ENCODE results near the gene TMBIM6.

DNA sequence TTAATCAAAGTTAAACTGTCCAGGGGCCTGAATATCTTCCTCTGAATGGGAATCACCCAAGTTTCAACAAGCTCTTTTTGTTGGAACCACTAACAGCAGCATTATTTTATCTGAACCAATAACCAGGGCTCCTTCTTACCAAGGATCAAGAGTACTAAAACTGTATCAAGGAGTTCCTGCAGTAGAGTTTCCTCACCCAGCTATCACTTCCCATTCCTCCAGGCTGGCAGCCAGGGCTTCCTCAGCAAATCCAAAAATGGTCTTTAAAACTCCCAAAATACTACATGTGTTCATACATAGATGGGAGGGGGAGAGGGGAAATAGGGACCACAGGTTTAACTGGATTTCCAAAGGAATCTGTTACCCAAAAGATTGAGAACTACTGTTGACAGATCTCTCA, 44.6 kb upstream of the TMBIM6 start:
- TF ChIP-seq, protein P1, sequence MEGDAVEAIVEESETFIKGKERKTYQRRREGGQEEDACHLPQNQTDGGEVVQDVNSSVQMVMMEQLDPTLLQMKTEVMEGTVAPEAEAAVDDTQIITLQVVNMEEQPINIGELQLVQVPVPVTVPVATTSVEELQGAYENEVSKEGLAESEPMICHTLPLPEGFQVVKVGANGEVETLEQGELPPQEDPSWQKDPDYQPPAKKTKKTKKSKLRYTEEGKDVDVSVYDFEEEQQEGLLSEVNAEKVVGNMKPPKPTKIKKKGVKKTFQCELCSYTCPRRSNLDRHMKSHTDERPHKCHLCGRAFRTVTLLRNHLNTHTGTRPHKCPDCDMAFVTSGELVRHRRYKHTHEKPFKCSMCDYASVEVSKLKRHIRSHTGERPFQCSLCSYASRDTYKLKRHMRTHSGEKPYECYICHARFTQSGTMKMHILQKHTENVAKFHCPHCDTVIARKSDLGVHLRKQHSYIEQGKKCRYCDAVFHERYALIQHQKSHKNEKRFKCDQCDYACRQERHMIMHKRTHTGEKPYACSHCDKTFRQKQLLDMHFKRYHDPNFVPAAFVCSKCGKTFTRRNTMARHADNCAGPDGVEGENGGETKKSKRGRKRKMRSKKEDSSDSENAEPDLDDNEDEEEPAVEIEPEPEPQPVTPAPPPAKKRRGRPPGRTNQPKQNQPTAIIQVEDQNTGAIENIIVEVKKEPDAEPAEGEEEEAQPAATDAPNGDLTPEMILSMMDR (IDR thresholded peaks at IDR 0.05) = no peak
- no peak for TF ChIP-seq POLR2AphosphoS5 (IDR thresholded peaks at IDR 0.05)
